GM12892 (cell line): ENCODE data around the gene FIP1L1.

Source experiments
- POLR2A ChIP-seq: IDR thresholded peaks from 2 replicates; pipeline ENCODE4 v1.6.1; 2011; ENCODE audit warnings: low read depth, low read length, control low read depth
- POLR2AphosphoS5 ChIP-seq: IDR thresholded peaks from 2 replicates; pipeline ENCODE4 v1.6.1; 2011; ENCODE audit warnings: low read depth, low read length, control low read depth
- TAF1 ChIP-seq: IDR thresholded peaks from 2 replicates; pipeline ENCODE4 v1.6.1; 2011; ENCODE audit warnings: low read depth, mild to moderate bottlenecking, control low read depth, low read length, borderline replicate concordance

GRCh38 chr4:53499791-53500190, 122.3 kb downstream of the FIP1L1 start:
- TF ChIP-seq TAF1 (no peak), POLR2AphosphoS5 (no peak), POLR2A (no peak)
